Smooth muscle cell (in vitro differentiated cells): Measurements from ENCODE around the gene IPP. TPM values are rescaled to one million over a fixed set of nuclear protein-coding genes. Genes with fewer than 3 reads are reported as not detected.

ENCODE experiments used
- DNase-seq: peaks from one replicate; lab custom pipeline; 2025; ENCODE audit not compliant: unreplicated experiment; lab: John Stamatoyannopoulos, UW
- H2AFZ ChIP-seq: fragments of 200-600 bp; sonication (generic); 2 replicates; pipeline ENCODE4 v1.6.0; 2016; ENCODE audit warnings: antibody characterized with exemption, low read depth, mild to moderate bottlenecking
- H3F3A ChIP-seq: fragments of 200-600 bp; sonication (generic); 2 replicates; pipeline ENCODE4 v1.6.0; 2017; ENCODE audit warnings: antibody characterized with exemption, low read depth
- H3K27ac ChIP-seq: fragments of 200-600 bp; sonication (generic); 2 replicates; pipeline ENCODE4 v1.5.1; 2016; ENCODE audit warnings: low read depth, mild to moderate bottlenecking
- H3K27me3 ChIP-seq: fragments of 200-600 bp; sonication (generic); 2 replicates; pipeline ENCODE4 v1.6.1; 2016; ENCODE audit warnings: low read depth, mild to moderate bottlenecking
- H3K36me3 ChIP-seq: fragments of 200-600 bp; sonication (generic); 2 replicates; pipeline ENCODE4 v1.5.1; 2016; ENCODE audit warnings: low read depth
- H3K4me1 ChIP-seq: fragments of 200-600 bp; sonication (generic); 2 replicates; pipeline ENCODE4 v1.5.1; 2016; ENCODE audit warnings: low read depth
- H3K4me2 ChIP-seq: fragments of 200-600 bp; sonication (generic); 2 replicates; pipeline ENCODE4 v1.6.0; 2016; ENCODE audit warnings: mild to moderate bottlenecking
- H3K4me3 ChIP-seq: fragments of 200-600 bp; sonication (generic); 2 replicates; pipeline ENCODE4 v1.5.1; 2016; ENCODE audit warnings: mild to moderate bottlenecking
- H3K79me2 ChIP-seq: fragments of 200-600 bp; sonication (generic); 2 replicates; pipeline ENCODE4 v1.6.0; 2016; ENCODE audit warnings: low read depth, mild to moderate bottlenecking
- H3K9ac ChIP-seq: fragments of 200-600 bp; sonication (generic); 2 replicates; pipeline ENCODE4 v1.6.0; 2016; ENCODE audit warnings: low read depth
- H3K9me3 ChIP-seq: fragments of 200-600 bp; sonication (generic); replicated peaks from 2 replicates; pipeline ENCODE4 v1.5.1; 2016; ENCODE audit warnings: low read depth
- H4K20me1 ChIP-seq: fragments of 200-600 bp; sonication (generic); 2 replicates; pipeline ENCODE4 v1.6.0; 2016; ENCODE audit warnings: low read depth
- WGBS: methylation state at CpG from one replicate; pipeline ENCODE4 v1.1.7; 2016; ENCODE audit warnings: low lambda C conversion rate; 5-methylcytosine and 5-hydroxymethylcytosine counted together
- polyA plus RNA-seq: library from polyadenylated mRNA; unstranded; fragments of >200 nt; fragmentation: Nextera tagmentation; extraction: Ambion mirVana; gene quantifications from 2 replicates; pipeline ENCODE4 v1.2.1, GENCODE V29; 2016
- total RNA-seq: library from RNA; depleted of rRNA; stranded (reverse); fragments of >200 nt; gene quantifications from 2 replicates; pipeline ENCODE4 v1.2.3, GENCODE V29; 2014
- TF ChIP-seq, protein P1 (sequence below): fragments of 200-600 bp; sonication (generic); IDR thresholded peaks from 2 replicates; pipeline ENCODE4 v1.5.1; 2017; ENCODE audit warnings: borderline replicate concordance, mild to moderate bottlenecking, antibody characterized with exemption; ENCODE audit not compliant: insufficient read depth, poor library complexity, severe bottlenecking

The IPP gene
- 9.9 and 14.2 TPM in 2 replicates for total RNA-seq
- polyA plus RNA-seq: 12.9 and 14.8 TPM in 2 replicates

DNA sequence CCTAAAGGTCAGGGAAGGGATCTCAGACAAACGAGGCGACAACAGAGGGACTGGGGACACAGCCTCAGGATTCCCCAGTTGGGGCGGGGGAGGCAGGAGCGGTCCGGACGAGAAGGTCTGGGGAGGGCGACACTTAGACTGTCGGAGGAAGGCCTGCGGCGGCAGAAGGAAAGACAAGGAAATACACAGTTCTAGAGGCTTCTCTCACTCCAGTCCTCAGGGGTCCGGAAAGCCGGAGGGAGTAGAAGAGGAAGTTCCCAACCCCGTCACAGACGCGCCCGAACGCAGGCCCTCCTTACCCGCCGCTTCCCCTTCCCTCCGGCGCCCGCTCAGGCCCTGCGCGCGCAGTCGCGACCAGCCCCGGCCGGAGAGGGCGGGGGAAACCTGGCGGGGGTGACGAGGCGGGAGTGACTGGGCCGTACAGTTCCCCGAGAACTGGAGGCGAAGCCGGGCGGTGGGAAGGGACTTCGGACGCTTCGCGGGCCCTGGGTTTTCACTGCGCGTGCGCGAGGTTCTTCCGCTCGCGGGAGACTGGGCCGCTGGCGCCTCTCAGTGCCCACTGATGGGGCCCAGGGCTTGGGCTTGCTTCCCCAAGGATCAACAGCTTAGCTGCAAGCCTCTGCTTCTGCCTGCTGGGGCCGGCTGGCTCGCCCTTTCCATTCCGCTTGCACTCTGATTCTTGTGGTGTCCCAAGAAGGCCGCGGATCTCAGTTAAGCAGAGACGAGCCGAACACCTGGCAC lies at the start of gene IPP:
Gene IPP (minus strand): TSS at position 356 of the 741 bp plus-strand sequence. CDS start 4,242 bp downstream, outside the sequence.
- TF ChIP-seq, protein P1, sequence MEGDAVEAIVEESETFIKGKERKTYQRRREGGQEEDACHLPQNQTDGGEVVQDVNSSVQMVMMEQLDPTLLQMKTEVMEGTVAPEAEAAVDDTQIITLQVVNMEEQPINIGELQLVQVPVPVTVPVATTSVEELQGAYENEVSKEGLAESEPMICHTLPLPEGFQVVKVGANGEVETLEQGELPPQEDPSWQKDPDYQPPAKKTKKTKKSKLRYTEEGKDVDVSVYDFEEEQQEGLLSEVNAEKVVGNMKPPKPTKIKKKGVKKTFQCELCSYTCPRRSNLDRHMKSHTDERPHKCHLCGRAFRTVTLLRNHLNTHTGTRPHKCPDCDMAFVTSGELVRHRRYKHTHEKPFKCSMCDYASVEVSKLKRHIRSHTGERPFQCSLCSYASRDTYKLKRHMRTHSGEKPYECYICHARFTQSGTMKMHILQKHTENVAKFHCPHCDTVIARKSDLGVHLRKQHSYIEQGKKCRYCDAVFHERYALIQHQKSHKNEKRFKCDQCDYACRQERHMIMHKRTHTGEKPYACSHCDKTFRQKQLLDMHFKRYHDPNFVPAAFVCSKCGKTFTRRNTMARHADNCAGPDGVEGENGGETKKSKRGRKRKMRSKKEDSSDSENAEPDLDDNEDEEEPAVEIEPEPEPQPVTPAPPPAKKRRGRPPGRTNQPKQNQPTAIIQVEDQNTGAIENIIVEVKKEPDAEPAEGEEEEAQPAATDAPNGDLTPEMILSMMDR: no peak
- Histone ChIP-seq H3K27me3 (no peaks in the 10 kb centered on the region), H4K20me1 (no peaks in the 10 kb centered on the region), H3K9me3 (peaks cover 4% of the 10 kb centered on the region), H2AFZ (peak within 1 kb of the TSS; percentile 97), H3K79me2 (peaks cover 6% of the 10 kb centered on the region), H3K4me3 (peak within 1 kb of the TSS; percentile 78), H3K4me1 (peaks cover 5% of the 10 kb centered on the region), H3K4me2 (peak within 1 kb of the TSS; percentile 98), H3F3A (peaks cover 4% of the 10 kb centered on the region), H3K9ac (peak within 1 kb of the TSS; percentile 96), H3K27ac (peak within 1 kb of the TSS; percentile 99), H3K36me3 (no peaks in the 10 kb centered on the region)
- WGBS: 2% methylated on average over 54 of the region's 58 CpGs
- peak; percentile 93 for DNase-seq

DNA sequence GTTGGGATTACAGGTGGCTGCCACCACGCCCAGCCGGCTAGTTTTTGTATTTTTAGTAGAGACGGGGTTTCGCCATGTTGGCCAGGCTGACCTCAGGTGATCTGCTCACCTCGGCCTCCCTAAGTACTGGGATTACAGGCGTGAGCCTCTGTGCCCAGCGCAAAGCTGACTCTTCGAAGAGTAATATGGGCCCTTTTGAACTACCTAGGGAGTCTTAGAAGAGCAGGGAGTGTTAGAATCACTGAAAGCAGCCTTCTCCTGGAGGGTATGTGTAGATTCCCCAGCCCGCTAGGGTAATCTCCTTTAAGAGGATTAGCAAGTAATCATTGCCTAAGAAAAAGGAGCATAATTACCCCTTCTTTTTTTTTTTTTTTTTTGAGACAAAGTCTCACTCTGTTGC lies 46.5 kb upstream of the IPP start:
- Histone ChIP-seq H3K79me2 (no peaks in the 10 kb centered on the region), H2AFZ (no peak overlapping the region), H3F3A (no peaks in the 10 kb centered on the region), H3K4me3 (no peak overlapping the region), H3K4me1 (no peaks in the 10 kb centered on the region), H3K27ac (no peak overlapping the region), H4K20me1 (no peaks in the 10 kb centered on the region), H3K27me3 (no peaks in the 10 kb centered on the region), H3K4me2 (no peak overlapping the region), H3K9me3 (no peaks in the 10 kb centered on the region), H3K36me3 (no peaks in the 10 kb centered on the region), H3K9ac (no peak overlapping the region)
- TF ChIP-seq, protein P1: no peak
- WGBS: 94% methylated on average over 9 of the region's 9 CpGs
- DNase-seq: no peak

DNA sequence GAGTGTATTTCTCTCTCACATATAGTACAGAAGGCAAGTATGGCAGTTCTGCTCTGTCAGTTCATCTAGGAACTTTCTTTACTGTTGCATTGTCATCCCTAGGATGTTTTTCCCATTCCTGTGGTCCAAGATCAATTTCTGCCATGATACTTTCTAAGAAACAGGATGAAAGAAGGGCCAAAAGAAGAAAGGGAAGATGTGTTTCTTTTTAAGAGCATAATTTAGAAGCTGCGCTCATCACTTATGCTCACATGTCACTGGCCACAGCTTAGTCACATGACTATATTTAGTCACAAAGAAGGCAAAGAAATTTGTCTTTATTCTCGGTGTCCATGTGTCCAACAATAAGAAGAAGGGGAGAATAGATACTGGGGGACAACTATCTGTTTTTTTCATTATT lies 45.9 kb upstream of the IPP start:
- Histone ChIP-seq H3K9me3 (no peaks in the 10 kb centered on the region), H4K20me1 (no peaks in the 10 kb centered on the region), H3K79me2 (no peaks in the 10 kb centered on the region), H3K27ac (no peak overlapping the region), H3K4me3 (no peak overlapping the region), H3K4me1 (no peaks in the 10 kb centered on the region), H3F3A (no peaks in the 10 kb centered on the region), H2AFZ (no peak overlapping the region), H3K36me3 (no peaks in the 10 kb centered on the region), H3K9ac (no peak overlapping the region), H3K4me2 (no peak overlapping the region), H3K27me3 (no peaks in the 10 kb centered on the region)
- 73% methylated on average over 2 of the region's 2 CpGs for WGBS
- DNase-seq: no peak
- TF ChIP-seq, protein P1: no peak

DNA sequence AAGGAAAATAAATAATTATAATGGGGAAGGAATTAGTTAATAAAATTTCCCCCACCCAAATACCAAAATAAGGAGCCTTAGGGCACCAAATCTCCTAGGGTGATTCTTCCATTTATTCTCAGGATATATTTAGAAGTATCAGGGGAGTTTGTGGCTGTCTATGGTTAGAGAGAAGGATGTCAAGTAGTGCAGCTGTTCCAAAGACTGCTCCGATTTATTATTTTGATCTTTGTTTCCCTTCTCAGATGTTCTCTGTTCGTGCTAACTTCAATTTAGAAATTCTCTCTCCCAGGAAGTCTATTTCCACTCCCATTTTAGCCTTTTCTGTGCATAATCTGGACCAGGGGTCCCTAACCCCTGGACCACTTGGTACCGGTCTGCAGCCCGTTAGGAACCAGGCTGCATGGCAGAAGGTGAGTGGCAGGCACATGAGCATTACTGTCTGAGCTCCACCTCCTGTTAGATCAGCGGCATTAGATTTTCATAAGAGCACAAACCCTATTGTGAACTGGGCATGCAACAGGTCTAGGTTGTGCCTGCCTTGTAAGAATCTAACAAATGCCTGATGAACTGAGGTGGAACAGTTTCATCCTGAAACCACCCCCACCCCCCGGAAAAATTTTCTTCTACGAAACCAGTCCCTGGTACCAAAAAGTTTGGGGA lies 43.6 kb upstream of the IPP start:
- Histone ChIP-seq H4K20me1 (no peaks in the 10 kb centered on the region), H3F3A (no peaks in the 10 kb centered on the region), H2AFZ (no peak overlapping the region), H3K79me2 (no peaks in the 10 kb centered on the region), H3K36me3 (no peaks in the 10 kb centered on the region), H3K27ac (no peak overlapping the region), H3K27me3 (no peaks in the 10 kb centered on the region), H3K4me3 (no peak overlapping the region), H3K9me3 (no peaks in the 10 kb centered on the region), H3K4me1 (no peaks in the 10 kb centered on the region), H3K9ac (no peak overlapping the region), H3K4me2 (no peak overlapping the region)
- 93% methylated on average over 7 of the region's 7 CpGs for WGBS
- DNase-seq: no peak
- TF ChIP-seq, protein P1: no peak
